ENCODE data around the gene CACNA1I. TPM values are rescaled to one million over a fixed set of nuclear protein-coding genes. Genes with fewer than 3 reads are reported as not detected.

Gene CACNA1I
- total and polyA plus RNA-seq, 2 donors (not counting 3 experiments of a cell fraction or from before 2014, with no cell fraction given), result not detected

- Histone ChIP-seq H4K20me1 (replicated peaks; ENCODE audit: control insufficient read depth, extremely low read depth, insufficient read depth, low read length) (no peaks in the 10 kb centered on the region), H3K27me3 (ENCODE audit: control insufficient read depth in 2 of 2, insufficient read depth in 2 of 2, low read length in 2 of 2) (peaks cover 0 to 4% of the 10 kb centered on the region in 2 experiments), H3K9me1 (replicated peaks; ENCODE audit: control insufficient read depth, extremely low read depth, insufficient read depth, low read length) (no peaks in the 10 kb centered on the region), H3K27ac (ENCODE audit: insufficient read depth, low read depth, low read length) (no peak overlapping the region), H3K9ac (replicated peaks; ENCODE audit: extremely low read depth, insufficient read depth, low read length) (no peak overlapping the region), H3K4me3 (replicated peaks in 1 of 3; ENCODE audit: insufficient read depth in 1 of 3, low read depth in 1 of 3, low read length in 3 of 3) (no peak overlapping the region), H3K36me3 (ENCODE audit: control insufficient read depth in 2 of 2, extremely low read depth in 1 of 2, insufficient read depth in 2 of 2, low read length in 2 of 2) (no peaks in the 10 kb centered on the region), H3K4me1 (ENCODE audit: control insufficient read depth, extremely low read depth, insufficient read depth, low read length) (no peaks in the 10 kb centered on the region), H3K4me2 (ENCODE audit: insufficient read depth, low read length) (no peak overlapping the region), H3K79me2 (ENCODE audit: control insufficient read depth, insufficient read depth, low read length) (no peaks in the 10 kb centered on the region), H2AFZ (ENCODE audit: low read depth, low read length) (no peak overlapping the region), H3K9me3 (replicated peaks; ENCODE audit: control insufficient read depth, insufficient read depth, low read length) (no peaks in the 10 kb centered on the region)
- no peak for TF ChIP-seq EZH2 (IDR thresholded peaks at IDR 0.05; ENCODE audit: borderline replicate concordance, low read depth, low read length, severe bottlenecking)
- TF ChIP-seq CTCF (IDR thresholded peaks at IDR 0.05; ENCODE audit: extremely low read depth in 1 of 2, insufficient read depth in 1 of 2, low read depth in 1 of 2, low read length in 2 of 2), result no peak
- TF ChIP-seq GATA2 (IDR thresholded peaks at IDR 0.05; ENCODE audit: insufficient read depth, insufficient read length, low read depth, low read length), result no peak
- no peak for TF ChIP-seq FOS (IDR thresholded peaks at IDR 0.05; ENCODE audit: borderline replicate concordance, insufficient read depth, low read length)
- TF ChIP-seq POLR2AphosphoS5 (IDR thresholded peaks at IDR 0.05; ENCODE audit: insufficient read depth, low read depth, low read length), result no peak
- no peak for TF ChIP-seq MYC (IDR thresholded peaks at IDR 0.05; ENCODE audit: low read depth, low read length)
- no peak for TF ChIP-seq MAX (IDR thresholded peaks at IDR 0.05; ENCODE audit: insufficient read depth, insufficient read length)
- no peak for TF ChIP-seq POLR2A (IDR thresholded peaks at IDR 0.05; ENCODE audit: low read depth, low read length)
- TF ChIP-seq JUN (IDR thresholded peaks at IDR 0.05; ENCODE audit: borderline replicate concordance, insufficient read depth, insufficient read length, low read depth), result no peak
- CTCF ChIA-PET, result interaction anchor here (1.0 to 1.6 kb wide), 2 partner anchors 11 to 308 kb away, joined by 3 read pairs; no protein-coding TSS in a partner anchor
- dilution Hi-C loops (cut with MboI; ENCODE audit: extremely low pct_ligation_motif_present, low sequenced_read_pairs), result no loop called here
- intact Hi-C loops (cut with micrococcal nuclease), result no loop called here
- POLR2A ChIA-PET, result no interaction called here
- no TSS peak for BruUV-seq (replicated peaks)
- FAIRE-seq (no peak), DNase-seq (ENCODE audit: low read depth, low spot score) (no peak)
Measured at GRCh38 chr22:39715778-39716495, 145.4 kb downstream of the CACNA1I start.
